ENCODE data around the gene IGSF21.
"Not testable (repeated sequence)": the region's sequence is repeated elsewhere in the genome, so short reads cannot be mapped to it uniquely, and the experiment has no call there.

Gene IGSF21

DNA sequence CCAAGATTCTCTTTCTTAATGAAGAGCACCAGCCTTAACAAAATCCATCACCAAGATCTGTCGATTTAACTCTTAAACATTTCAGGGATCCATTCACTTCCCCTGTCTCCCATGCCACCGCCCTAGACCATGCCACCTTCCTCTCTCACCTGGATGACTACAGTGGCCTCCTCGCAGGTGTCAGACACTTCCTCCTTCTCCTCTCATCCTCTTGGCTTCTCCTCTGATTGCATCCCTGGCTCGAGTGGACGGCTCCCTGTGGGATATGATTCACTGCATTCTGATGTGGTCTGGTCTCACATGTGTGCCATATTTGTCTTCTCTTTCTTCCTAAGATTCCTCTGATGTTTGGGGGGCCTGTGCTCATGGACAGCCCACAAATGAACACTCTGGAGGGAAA is 306.7 kb downstream of the IGSF21 start:
- no peak overlapping the region for H3K4me3 ChIP-seq (ENCODE audit: low read depth, low read length)
- TF ChIP-seq, protein P1, sequence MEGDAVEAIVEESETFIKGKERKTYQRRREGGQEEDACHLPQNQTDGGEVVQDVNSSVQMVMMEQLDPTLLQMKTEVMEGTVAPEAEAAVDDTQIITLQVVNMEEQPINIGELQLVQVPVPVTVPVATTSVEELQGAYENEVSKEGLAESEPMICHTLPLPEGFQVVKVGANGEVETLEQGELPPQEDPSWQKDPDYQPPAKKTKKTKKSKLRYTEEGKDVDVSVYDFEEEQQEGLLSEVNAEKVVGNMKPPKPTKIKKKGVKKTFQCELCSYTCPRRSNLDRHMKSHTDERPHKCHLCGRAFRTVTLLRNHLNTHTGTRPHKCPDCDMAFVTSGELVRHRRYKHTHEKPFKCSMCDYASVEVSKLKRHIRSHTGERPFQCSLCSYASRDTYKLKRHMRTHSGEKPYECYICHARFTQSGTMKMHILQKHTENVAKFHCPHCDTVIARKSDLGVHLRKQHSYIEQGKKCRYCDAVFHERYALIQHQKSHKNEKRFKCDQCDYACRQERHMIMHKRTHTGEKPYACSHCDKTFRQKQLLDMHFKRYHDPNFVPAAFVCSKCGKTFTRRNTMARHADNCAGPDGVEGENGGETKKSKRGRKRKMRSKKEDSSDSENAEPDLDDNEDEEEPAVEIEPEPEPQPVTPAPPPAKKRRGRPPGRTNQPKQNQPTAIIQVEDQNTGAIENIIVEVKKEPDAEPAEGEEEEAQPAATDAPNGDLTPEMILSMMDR (IDR thresholded peaks at IDR 0.05; ENCODE audit: insufficient read depth, low read depth, low read length, missing control alignments): no peak
- DNase-seq (ENCODE audit: low read depth): no peak

DNA sequence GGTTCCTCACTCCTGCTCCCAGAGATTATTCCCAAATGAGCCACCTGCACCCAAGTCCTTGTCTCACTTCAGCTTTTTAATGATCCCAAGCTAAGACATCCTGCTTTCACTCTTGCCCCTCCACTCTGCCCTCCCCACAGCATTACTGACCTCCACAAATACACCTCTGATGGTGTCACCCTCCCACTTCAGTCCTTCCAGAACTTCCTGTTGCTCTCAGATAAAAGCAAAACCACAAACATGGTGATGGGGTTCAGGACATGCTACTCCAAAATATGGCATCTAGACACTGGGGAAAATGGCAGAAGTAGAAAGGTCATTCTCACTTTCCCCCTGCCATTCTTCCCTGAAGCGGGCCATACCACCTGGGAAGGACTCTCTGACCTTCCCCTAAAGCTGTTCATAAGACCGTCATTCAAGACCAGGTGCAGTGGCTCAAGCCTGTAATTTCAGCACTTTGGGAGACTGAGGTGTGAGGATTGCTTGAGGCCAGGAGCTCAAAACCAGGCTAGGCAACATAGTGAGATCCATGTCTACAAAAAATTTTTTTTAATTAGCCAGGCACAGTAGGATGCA is 307.4 kb downstream of the IGSF21 start:
- DNase-seq (ENCODE audit: low read depth): no peak
- TF ChIP-seq, protein P1 (IDR thresholded peaks at IDR 0.05; ENCODE audit: insufficient read depth, low read depth, low read length, missing control alignments): no peak
- no peak overlapping the region for H3K4me3 ChIP-seq (ENCODE audit: low read depth, low read length)

DNA sequence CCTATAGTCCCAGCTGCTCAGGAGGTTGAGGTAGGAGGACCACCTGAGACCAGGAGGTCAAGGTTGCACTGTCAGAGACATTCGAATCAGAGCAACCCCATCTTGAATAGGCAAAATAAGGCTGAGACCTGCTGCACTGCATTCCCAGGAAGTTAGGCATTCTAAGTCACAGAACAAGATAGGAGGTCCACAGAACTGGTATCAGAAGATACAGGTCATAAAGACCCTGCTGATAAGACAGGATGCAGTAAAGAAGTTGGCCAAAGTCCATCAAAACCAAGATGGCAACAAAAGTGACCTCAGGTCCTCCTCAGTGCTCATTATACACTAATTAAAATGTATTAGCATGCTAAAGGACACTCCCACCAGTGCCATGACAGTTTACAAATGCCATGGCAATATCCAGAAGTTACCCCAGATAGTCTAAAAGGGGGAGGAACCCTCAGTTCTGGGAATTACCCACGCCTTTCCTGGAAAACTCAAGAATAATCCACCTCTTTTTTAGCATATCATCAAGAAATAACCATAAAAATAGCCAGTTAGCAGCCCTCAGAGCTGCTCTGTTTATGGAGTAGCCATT is 307.9 kb downstream of the IGSF21 start:
- no peak for DNase-seq (ENCODE audit: low read depth)
- TF ChIP-seq, protein P1 (IDR thresholded peaks at IDR 0.05; ENCODE audit: insufficient read depth, low read depth, low read length, missing control alignments): no peak
- no peak overlapping the region for H3K4me3 ChIP-seq (ENCODE audit: low read depth, low read length)

DNA sequence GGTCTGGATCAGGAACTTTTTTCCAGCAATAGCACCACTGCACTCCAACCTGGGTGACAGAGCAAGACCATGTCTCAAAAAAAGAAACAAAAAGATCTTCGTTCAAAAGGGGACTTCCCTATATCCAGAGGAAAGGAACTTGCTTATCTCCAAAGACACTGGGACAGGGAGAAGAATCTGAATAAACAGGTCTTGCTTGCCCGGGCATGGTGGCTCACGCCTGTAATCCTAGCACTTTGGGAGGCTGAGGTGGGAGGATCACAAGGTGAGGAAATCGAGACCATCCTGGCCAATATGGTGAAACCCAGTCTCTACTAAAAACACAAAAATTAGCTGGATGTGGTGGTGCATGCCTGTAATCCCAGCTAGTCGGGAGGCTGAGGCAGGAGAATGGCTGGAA is 308.5 kb downstream of the IGSF21 start:
- not testable (repeated sequence) for DNase-seq (ENCODE audit: low read depth); H3K4me3 ChIP-seq (ENCODE audit: low read depth, low read length)

- TF ChIP-seq, protein P1 (IDR thresholded peaks at IDR 0.05; ENCODE audit: insufficient read depth, low read depth, low read length, missing control alignments): no peak
- H3K4me3 ChIP-seq (ENCODE audit: low read depth, low read length): no peak overlapping the region
- DNase-seq (ENCODE audit: low read depth): no peak
These were observed 310.0 kb downstream of the IGSF21 start for GRCh38 chr1:18417316-18418269.

- H3K4me3 ChIP-seq (ENCODE audit: low read depth, low read length): no peak overlapping the region
- TF ChIP-seq, protein P1 (IDR thresholded peaks at IDR 0.05; ENCODE audit: insufficient read depth, low read depth, low read length, missing control alignments): no peak
- no peak for DNase-seq (ENCODE audit: low read depth)
These were observed 311.7 kb downstream of the IGSF21 start for GRCh38 chr1:18419113-18419844.

DNA sequence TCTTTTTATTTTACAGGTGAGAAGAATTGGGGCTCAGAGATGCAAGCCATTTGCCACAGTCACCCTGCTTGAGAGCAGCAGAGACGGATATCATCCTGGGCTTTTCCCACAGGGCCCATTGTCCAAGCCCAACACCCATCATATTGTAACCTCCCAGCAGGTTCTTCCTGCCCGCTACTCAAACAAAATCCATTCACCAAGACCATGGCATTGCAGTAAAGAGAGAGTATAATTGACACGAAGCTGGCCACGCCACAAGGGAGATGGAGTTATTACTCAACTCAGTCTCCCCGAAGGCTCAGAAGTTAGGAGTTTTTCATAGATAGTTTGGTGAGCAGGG is 312.2 kb downstream of the IGSF21 start:
- DNase-seq (ENCODE audit: low read depth): no peak
- TF ChIP-seq, protein P1 (IDR thresholded peaks at IDR 0.05; ENCODE audit: insufficient read depth, low read depth, low read length, missing control alignments): no peak
- no peak overlapping the region for H3K4me3 ChIP-seq (ENCODE audit: low read depth, low read length)

Data from GM12865 (cell line).